IPS-15b (cell line): ENCODE data around the gene FBXW8.

Experiments used
- H3K27me3 ChIP-seq: one replicate; pipeline ENCODE4 v1.6.1; 2013; ENCODE audit warnings: low read length; ENCODE audit not compliant: control insufficient read depth, insufficient read depth
- H3K36me3 ChIP-seq: one replicate; pipeline ENCODE4 v1.6.1; 2013; ENCODE audit warnings: low read length; ENCODE audit not compliant: control insufficient read depth, insufficient read depth
- H3K4me1 ChIP-seq: one replicate; pipeline ENCODE4 v1.6.1; 2013; ENCODE audit warnings: mild to moderate bottlenecking, low read length; ENCODE audit not compliant: control insufficient read depth, insufficient read depth
- H3K4me3 ChIP-seq: one replicate; pipeline ENCODE4 v1.5.1; 2013; ENCODE audit warnings: low read depth, low read length
- H3K9ac ChIP-seq: one replicate; pipeline ENCODE4 v1.6.1; 2013; ENCODE audit warnings: low read depth, mild to moderate bottlenecking, low read length
- H3K9me3 ChIP-seq: one replicate; pipeline ENCODE4 v1.6.1; 2013; ENCODE audit warnings: mild to moderate bottlenecking, low read length; ENCODE audit not compliant: control insufficient read depth, insufficient read depth

FBXW8 gene

DNA sequence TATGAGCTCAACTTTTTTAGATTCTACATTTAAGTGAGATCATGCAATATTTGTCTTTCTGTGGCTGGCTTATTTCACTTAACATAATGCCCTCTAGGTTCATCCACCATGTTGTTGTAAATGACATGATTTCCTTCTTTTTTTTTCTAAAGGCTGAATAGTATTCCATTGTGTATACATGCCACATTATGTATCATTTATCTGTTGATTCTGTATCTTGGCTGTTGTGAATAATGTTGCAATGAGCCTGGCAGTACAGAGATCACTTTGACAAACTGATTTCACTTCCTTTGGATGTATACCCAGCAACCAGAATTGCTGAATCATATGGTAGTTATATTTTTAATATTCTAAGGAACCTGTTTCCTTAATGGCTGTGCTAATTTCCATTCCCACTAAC, 19.1 kb downstream of the FBXW8 start:
- H3K9ac ChIP-seq: no peak overlapping the region
- no peaks in the 10 kb centered on the region for H3K27me3 ChIP-seq
- no peaks in the 10 kb centered on the region for H3K9me3 ChIP-seq
- H3K4me1 ChIP-seq: no peaks in the 10 kb centered on the region
- no peak overlapping the region for H3K4me3 ChIP-seq
- no peaks in the 10 kb centered on the region for H3K36me3 ChIP-seq

DNA sequence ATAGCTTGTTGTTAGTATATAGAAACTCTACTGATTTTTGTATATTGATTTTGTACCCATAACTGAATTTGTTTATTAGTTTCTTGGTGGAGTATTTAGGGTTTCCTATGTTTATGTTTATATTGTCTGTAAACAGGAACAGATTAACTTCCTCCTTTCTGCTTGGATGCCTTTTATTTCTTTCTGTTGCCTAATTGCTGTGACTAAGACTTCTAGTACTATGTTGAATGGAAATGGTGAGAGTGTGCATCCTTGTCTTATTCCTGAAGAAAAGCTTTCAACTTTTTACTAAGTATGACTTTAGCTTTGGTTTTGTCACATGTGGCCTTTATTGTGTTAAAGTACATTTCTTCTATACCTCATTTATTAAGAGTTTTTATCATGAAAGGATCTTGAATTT, 20.9 kb downstream of the FBXW8 start:
- no peaks in the 10 kb centered on the region for H3K4me1 ChIP-seq
- no peaks in the 10 kb centered on the region for H3K36me3 ChIP-seq
- no peaks in the 10 kb centered on the region for H3K9me3 ChIP-seq
- H3K27me3 ChIP-seq: no peaks in the 10 kb centered on the region
- H3K9ac ChIP-seq: no peak overlapping the region
- no peak overlapping the region for H3K4me3 ChIP-seq

DNA sequence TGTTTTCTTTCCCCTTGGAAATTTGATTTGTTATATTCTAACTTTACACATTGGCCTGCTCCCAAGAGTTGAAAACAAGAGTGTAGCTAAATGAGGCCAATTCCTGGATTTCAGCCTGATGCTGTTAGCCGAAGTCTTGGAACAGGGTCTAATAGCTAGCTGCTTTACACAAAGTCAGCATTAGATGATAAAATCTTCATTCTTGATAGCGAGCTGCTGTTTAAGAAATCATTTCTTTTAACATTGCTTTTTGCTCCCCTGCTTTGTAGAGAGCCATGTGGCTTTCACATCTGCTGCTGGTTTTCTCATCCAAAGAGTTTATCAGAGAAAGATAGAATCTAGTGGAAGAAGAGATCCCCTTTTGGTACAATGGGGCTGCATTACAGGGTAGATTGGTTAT, 22.3 kb downstream of the FBXW8 start:
- H3K9ac ChIP-seq: no peak overlapping the region
- no peaks in the 10 kb centered on the region for H3K27me3 ChIP-seq
- no peaks in the 10 kb centered on the region for H3K4me1 ChIP-seq
- H3K36me3 ChIP-seq: no peaks in the 10 kb centered on the region
- no peak overlapping the region for H3K4me3 ChIP-seq
- no peaks in the 10 kb centered on the region for H3K9me3 ChIP-seq

DNA sequence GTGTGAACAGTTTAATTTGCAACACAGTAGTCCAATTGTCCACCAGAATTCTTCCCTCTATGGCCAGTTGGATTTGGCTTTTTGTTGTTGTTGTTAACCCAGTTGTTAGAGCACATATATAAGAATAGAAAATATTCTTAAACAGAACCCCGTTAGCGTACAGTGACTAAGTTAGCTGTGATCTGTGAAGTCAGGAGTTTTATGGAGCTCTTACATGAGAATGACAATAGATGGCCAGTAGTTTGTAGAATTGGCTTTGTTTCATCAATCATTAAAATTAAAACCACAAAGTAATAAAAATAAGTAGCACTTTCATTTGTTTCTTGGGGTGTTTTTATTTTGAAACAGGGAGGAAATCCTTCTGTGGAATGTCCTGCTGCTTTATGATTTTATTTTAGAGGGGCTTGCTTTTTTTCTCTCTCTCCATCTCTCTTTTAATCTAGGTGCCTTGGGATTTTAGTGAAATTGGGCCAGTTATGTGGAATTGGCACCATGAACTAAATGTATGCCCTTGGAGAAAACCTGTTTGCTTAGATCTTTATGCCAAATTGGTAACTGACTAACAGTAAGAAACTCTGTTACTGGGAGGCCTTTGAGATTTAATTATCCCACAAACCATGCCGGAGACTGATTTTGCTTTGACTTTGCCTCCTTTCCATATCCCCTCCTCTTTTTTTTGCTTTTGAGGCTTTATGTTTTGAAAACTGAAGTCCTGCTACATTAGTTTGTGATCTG, 22.9 kb downstream of the FBXW8 start:
- Histone ChIP-seq H3K9me3 (no peaks in the 10 kb centered on the region), H3K36me3 (no peaks in the 10 kb centered on the region), H3K4me1 (no peaks in the 10 kb centered on the region), H3K27me3 (no peaks in the 10 kb centered on the region), H3K9ac (no peak overlapping the region), H3K4me3 (no peak overlapping the region)

DNA sequence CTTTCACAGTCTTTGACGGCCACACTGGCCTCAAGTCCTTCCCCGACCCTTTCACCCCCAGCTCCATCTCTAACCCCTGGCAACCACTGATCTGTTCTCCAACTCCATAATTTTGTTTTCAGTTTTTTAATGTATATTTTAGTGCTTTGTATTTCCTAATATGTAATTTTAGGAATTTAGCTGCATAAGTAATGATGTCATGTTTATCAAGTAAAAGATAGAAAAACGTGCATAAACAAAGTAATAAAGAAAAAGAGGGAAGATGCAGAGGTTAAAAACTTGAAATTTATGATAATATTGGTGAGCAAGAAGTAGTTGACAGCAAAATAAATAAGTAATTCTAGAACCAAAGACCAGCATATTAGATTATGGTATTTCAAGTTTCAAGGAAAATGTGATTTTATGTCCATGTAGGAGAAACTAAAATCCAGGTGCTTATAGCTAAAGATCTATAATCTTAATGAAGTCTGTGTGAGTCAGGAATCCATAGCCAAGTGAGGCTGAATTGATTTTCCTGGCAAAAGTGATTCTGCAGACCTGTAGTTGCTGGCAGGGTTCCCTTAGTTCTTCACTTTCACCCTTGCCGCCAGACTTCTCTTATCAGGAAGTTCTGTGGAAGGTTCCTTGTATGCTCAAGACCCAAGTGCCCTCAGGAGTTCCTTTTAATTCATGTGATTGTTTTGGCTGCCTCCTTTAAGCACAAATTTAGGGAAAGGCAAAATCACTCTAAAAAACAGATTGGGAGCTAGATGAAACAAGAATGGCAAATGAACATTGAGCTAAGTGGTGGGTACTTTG, 24.4 kb downstream of the FBXW8 start:
- no peaks in the 10 kb centered on the region for H3K4me1 ChIP-seq
- H3K27me3 ChIP-seq: no peaks in the 10 kb centered on the region
- H3K9me3 ChIP-seq: no peaks in the 10 kb centered on the region
- no peak overlapping the region for H3K4me3 ChIP-seq
- no peaks in the 10 kb centered on the region for H3K36me3 ChIP-seq
- H3K9ac ChIP-seq: no peak overlapping the region

DNA sequence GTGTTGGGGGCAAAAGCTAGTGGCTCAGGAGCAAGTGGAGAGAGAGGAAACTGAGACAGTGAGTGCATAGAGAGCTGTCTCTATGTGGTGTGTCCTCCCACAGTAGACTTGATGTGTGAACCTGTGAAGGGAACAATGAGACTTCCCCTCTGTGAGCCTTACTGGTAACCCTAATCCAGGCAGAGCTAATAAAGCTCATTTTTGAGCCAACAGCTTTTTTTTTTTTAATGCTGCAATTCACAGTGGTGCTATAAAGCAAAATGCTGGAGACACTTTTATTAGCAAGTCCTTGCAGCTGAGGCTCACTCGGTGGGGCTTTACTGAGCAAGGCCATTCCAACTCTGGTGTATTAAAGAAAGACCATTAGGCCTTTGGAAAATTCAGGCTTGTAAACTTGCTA, 26.9 kb downstream of the FBXW8 start:
- Histone ChIP-seq H3K9me3 (no peaks in the 10 kb centered on the region), H3K36me3 (no peaks in the 10 kb centered on the region), H3K4me1 (no peaks in the 10 kb centered on the region), H3K4me3 (no peak overlapping the region), H3K9ac (no peak overlapping the region), H3K27me3 (no peaks in the 10 kb centered on the region)

DNA sequence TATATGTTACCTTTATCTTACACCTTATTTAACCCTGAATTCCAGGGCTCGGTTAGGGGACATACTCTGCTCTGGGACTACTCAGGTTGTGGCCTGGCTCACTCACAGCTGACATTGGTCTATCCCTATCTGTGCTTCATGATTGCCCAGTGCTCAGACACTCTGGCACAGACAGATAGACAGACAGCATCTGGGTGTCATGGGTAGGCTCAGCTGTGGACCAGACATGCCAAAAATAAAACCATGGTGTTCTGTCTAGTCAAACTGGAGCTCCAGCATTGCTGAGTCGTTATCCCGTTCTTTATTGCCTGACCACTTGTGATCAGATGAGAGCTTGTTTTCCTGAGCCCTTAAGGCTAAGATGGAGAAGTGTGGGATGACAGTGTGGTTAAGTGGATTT, 29.0 kb downstream of the FBXW8 start:
- Histone ChIP-seq H3K9me3 (no peaks in the 10 kb centered on the region), H3K4me1 (no peaks in the 10 kb centered on the region), H3K36me3 (no peaks in the 10 kb centered on the region), H3K27me3 (no peaks in the 10 kb centered on the region), H3K9ac (no peak overlapping the region), H3K4me3 (no peak overlapping the region)

DNA sequence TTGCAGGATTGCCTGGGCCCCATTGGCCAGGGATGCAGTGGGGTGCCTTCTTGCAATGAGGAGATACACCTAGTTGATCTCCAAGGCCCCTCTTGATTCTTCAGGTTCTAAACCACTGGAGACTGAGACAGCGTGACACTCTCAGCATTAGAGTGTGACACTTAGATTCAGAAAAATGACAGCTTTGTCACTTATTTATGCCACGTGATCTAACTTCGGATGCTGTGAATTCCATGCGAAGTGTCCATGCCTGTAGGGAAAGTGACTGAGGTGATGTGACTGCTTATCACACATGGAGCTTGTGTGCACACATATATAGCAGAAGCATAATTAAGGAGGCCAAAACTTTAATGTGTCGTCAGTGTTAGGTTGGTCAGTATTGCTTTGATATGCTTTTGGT, 30.4 kb downstream of the FBXW8 start:
- peaks cover 2% of the 10 kb centered on the region for H3K36me3 ChIP-seq
- H3K4me1 ChIP-seq: no peaks in the 10 kb centered on the region
- H3K9ac ChIP-seq: no peak overlapping the region

DNA sequence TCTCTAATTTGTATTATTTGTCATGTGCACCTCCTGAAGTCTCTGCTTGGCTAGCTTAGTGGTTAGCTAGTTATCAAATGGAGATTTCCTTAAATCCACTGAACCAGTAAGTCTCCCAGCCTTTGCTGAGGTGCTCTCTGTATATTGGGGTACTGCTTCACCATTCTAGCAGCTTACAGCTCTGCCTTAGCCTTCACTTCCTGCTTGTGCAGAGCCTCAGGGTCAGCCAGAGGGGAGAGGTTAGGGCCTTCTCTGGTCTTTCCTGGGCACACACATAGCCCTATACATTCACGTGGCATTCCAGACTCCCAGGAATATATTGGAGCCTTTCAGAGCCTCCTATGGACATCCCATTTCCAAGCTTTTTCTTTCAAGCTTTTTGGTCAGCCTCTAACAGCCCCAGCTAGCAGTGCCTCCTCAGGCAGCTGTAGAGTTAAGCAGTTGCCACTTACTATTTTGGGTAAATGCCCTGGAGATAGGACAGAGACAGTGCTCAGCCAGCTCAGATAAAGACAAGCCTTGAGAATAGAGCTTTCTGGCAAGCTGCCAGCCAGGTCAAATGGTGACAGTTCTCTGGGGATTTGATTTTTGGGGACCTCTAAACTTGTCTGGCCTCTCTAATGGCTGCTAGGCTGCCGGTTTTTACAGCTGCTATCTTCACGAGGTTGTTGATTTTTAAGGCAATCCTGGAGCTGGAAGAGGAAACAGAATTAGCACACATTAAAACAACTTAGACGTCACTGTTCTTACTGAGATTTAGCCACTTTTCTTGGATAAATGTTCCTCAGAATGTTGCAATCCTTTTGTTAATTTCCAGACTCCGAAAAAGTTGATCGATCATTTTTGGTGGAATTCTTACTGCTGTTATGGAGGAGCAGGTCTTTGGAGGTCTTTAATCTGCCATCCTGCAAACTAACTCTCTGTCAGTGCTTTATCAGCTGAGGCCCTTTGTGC, 32.9 kb downstream of the FBXW8 start:
- Histone ChIP-seq H3K4me3 (no peak overlapping the region), H3K9me3 (no peaks in the 10 kb centered on the region), H3K9ac (no peak overlapping the region), H3K27me3 (no peaks in the 10 kb centered on the region), H3K4me1 (no peaks in the 10 kb centered on the region), H3K36me3 (peaks cover 6% of the 10 kb centered on the region)

More for the DNA sequence above, 30.4 kb downstream of the FBXW8 start:
- no peak overlapping the region for H3K4me3 ChIP-seq
- no peaks in the 10 kb centered on the region for H3K9me3 ChIP-seq
- no peaks in the 10 kb centered on the region for H3K27me3 ChIP-seq

DNA sequence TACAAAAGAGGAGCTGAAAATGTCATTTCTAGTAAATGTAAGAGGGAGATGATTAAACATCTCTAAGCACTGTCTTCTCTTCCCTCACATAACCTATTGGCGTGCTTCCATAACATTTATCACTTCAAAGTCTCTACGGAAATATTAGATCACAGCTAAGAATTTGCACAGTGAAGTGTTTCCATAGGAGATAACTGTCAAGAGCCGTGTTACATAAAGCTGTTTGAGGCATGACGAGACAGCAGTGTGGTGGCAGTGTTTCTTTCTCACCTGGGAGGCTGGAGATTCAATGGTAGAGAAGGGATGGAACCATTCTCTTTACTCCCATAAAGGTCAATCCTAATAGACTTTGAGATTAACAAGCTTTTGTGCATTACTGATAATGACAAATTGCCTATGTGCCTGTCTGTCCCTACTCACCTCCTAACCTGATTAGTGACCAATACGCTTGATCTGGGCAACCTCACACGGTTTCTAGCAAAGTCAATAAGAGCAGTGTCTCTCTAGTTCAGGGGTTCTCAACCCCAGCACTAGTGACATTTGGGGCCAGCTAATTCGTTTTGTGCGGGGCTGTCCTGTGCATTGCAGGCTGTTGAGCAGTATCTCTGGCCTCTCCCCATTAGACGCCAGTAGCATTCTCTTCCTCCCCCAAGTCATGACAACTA, 35.3 kb downstream of the FBXW8 start:
- no peak overlapping the region for H3K9ac ChIP-seq
- H3K36me3 ChIP-seq: peaks cover 6% of the 10 kb centered on the region
- no peaks in the 10 kb centered on the region for H3K27me3 ChIP-seq
- no peaks in the 10 kb centered on the region for H3K4me1 ChIP-seq
- H3K9me3 ChIP-seq: no peaks in the 10 kb centered on the region
- H3K4me3 ChIP-seq: no peak overlapping the region

DNA sequence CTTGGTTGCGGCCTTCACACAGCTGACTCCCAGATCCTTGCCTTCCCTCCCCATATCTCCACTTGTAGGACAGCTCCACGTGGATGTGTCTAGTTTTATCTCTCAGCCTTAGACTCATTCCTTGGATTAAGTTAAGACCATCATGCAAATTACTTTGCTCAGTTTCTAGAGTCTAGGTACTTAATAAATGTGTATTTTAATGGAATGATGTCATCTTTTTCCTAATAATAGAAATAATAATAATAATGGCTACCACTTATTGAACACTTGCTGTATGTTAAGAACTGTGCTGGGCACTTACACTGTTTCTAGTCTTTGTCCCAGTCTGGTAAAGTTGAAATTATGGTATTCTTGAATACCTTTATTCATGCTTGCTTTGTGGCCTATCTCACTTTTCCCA, 37.5 kb downstream of the FBXW8 start:
- Histone ChIP-seq H3K36me3 (peaks cover 6% of the 10 kb centered on the region), H3K4me1 (no peaks in the 10 kb centered on the region), H3K4me3 (no peak overlapping the region), H3K9me3 (no peaks in the 10 kb centered on the region), H3K9ac (no peak overlapping the region), H3K27me3 (no peaks in the 10 kb centered on the region)
